HG03066 (cell line): ENCODE measurements around the gene RBM42.

ENCODE experiments used
- ATAC-seq: cut with Tn5 transposase; IDR thresholded peaks from one replicate; pipeline ENCODE4 v1.9.1; 2021; ENCODE audit warnings: low read depth; ENCODE audit not compliant: unreplicated experiment

Gene RBM42

GRCh38 chr19:35619290-35619923 is 9.4 kb upstream of the RBM42 start:
- ATAC-seq = no peak

DNA sequence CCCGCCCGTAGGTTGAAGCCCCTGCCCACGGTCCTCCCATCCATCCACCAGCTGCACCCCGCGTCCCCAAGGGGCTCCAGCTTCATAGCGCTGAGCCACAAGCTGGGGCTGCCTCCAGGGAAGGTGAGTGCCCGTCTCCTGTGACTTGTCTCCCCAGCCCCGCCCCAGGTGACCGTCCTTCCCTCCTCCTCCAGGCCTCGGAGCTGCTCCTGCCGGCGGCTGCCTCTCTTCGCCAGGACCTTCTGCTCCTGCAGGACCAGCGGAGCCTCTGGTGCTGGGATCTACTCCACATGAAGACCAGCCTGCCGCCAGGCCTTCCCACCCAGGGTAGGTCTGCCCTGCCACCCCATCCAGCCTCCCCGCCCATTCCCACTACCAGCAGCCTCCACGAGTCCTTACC is 8.8 kb upstream of the RBM42 start:
- no peak for ATAC-seq

DNA sequence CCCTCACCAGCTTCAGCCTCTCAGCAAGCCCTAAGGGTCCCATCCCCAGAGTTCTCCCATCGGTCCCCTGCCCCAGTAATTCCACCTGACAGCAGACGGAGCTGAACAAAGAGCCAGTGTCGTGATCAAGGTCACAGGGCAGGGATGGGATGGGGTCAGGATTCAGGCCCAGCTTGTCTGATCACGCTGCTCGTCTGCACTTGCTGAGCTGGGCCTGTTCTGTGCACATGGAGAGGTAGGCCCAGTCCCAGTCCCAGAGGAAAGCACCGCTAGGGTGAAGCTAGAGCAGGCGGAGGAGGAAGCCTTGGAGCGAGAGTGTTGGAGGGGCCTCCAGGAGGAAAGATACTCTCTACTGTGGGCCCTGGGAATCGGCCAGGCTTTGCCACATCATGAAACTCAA is 7.1 kb upstream of the RBM42 start:
- no peak for ATAC-seq

- ATAC-seq = no peak
Observed at GRCh38 chr19:35622750-35623149, 6.1 kb upstream of the RBM42 start.

DNA sequence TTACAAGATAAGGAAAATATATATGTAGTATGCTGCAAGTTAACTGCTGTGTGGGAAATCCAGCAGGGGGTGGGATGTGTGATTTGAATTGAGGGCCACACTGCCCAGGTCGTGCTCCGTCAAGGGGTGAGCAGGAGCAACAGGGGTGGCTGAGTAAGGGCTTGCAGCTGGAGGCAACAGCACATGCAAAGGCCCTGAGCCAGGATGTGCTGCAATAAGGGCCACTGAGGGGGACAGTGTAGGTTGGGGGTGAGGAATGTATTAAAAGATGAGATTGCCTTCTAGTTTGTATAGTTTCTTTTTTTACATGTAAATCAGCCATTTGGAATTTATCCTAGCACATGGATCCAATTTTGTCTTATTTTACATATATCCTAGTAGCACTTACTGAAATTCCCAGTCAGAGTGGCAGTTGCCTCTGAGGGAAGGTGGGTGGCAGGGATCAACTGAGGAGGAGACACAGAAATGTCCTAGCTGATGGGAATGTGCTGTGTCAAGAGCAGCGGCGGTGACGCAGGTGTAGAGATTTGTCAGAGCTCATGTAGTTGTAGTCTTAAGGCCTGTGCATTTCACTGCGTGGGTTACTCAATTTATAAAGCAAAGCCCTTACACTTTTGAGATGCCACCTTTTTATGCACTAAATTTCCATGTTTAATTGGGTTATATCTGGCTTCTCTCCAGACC is 5.4 kb upstream of the RBM42 start:
- ATAC-seq = no peak

- no peak for ATAC-seq
Observed at GRCh38 chr19:35628264-35628564, 622 bp upstream of the RBM42 start.

DNA sequence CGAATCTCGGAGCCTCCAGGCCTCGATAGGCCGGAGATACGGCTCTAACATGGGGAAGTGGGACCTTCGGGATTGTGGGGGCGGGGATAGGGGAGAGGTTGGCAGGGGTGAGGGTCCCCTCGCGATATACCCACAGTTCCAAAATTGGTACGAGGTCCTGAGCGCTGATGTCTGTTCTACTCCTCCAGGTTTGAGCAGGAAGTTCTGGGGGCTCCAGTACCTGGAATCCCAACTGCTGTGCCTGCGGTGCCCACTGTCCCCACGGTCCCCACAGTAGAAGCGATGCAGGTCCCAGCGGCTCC is 447 bp downstream of the RBM42 start:
- ATAC-seq = no peak

- ATAC-seq = no peak
Observed at GRCh38 chr19:35633727-35634440, 5.0 kb downstream of the RBM42 start.

- ATAC-seq = no peak
Observed at GRCh38 chr19:35636651-35637050, 7.8 kb downstream of the RBM42 start.

DNA sequence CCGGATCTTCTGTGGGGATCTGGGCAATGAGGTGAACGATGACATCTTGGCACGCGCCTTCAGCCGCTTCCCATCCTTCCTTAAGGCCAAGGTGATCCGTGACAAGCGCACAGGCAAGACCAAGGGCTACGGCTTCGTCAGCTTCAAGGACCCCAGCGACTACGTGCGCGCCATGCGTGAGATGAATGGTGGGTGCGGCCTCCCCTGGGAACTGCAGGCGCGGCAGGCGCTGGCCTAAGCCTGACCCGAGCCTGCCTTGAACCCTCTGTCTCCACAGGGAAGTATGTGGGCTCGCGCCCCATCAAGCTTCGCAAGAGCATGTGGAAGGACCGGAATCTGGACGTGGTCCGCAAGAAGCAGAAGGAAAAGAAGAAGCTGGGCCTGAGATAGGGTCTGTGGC is 8.3 kb downstream of the RBM42 start:
- no peak for ATAC-seq

- no peak for ATAC-seq
Observed at GRCh38 chr19:35639321-35639639, 10.4 kb downstream of the RBM42 start.

GRCh38 chr19:35639863-35640262 is 11.0 kb downstream of the RBM42 start:
- no peak for ATAC-seq

GRCh38 chr19:35641515-35642151 is 12.8 kb downstream of the RBM42 start, which contains the start of gene ETV2:
Gene ETV2, plus strand, starts transcription at chr19:35641745. Its CDS starts 716 bp downstream, at chr19:35642461.
- ATAC-seq = no peak

- no peak for ATAC-seq
Observed at GRCh38 chr19:35642312-35642711, 13.5 kb downstream of the RBM42 start.

DNA sequence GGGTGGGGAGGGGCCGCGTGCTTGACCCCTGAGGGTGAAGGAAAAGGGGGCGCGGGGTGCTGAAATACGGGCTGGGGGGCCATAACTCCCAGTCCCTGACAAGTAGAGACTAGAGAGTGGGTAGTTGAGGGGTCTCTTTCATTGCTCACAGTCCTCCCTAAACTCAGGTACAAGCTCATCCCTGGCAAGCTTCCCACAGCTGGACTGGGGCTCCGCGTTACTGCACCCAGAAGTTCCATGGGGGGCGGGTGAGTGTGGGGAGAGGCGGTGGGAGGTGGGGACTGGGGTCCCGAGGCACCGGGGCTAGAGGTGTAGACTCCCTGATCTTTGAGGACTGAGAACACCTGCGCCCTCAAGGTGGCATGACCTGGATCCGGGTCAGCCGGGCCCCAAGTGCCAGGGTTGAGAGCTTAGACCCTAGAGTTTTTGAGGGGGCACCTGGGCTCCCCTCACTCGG is 14.0 kb downstream of the RBM42 start:
- no peak for ATAC-seq

- ATAC-seq = no peak
Observed at GRCh38 chr19:35643255-35644205, 14.7 kb downstream of the RBM42 start.

DNA sequence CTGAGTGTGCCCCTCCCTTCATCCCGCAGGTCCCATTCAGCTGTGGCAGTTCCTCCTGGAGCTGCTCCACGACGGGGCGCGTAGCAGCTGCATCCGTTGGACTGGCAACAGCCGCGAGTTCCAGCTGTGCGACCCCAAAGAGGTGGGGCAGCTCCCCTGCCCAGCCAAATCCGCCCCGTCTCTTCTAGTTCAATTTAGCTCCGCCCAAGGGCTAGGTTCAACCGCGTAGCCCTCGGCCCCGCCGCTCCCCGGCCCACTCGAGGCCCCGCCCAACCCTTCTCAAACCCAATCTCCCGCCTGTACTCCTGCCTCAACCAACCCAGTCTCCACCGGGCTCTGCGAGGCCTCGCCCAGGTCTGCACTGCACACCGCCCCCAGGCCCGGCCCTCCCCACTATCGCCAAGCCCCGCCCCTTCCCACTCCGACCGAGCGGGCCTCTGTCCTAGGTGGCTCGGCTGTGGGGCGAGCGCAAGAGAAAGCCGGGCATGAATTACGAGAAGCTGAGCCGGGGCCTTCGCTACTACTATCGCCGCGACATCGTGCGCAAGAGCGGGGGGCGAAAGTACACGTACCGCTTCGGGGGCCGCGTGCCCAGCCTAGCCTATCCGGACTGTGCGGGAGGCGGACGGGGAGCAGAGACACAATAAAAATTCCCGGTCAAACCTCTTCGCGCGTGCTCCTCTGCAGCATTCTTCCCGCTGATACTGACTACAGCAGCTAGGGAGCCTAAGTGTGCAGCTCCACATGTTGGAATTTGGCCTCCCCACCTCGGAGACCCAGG is 15.6 kb downstream of the RBM42 start:
- peak; percentile 60 for ATAC-seq

DNA sequence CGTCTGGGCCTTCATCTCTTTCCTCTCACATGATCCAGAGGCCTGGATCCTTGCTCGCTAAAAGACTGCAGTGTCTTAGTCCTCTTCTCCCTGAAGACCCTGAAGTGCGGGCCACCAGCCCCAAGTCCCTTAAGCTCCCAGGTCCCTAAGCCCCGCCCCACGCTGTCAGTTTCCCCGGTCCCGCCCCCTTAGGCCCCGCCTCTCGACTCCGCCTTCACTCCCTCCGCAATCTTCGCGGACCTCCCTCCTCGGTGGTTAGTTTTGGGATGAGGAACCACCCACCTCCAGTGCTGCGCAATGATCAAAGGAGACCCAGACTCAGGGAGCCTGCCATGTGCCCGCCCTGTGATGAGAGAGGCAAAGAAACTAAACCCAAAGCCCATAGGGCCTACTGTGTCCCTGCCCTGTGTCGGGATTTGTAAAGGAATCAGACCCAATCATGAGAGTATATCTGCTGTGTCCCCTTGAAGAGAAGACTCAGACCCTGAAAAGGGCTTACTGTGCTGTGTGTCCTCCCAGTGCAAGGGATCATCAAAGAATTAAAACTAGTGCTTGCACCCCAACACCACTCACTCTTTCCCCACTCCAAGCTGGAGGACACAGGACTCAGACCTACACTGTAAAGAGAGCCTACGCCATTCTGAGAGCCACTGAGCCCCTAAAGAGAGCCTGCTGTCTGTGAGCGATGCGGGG is 16.3 kb downstream of the RBM42 start:
- ATAC-seq = no peak
